NCI-H2107 (cell line): ENCODE measurements around the gene NOL4.

Source experiments
- DNase-seq: peaks from one replicate; lab custom pipeline; 2025; lab: John Stamatoyannopoulos, UW

The NOL4 gene

GRCh38 chr18:34189656-34190435 is 34.9 kb downstream of the NOL4 start:
- DNase-seq = no peak
